ENCODE data around the gene SYNPO2L.
"Not testable (repeated sequence)": the region's sequence is repeated elsewhere in the genome, so short reads cannot be mapped to it uniquely, and the experiment has no call there.

SYNPO2L gene, protein sequence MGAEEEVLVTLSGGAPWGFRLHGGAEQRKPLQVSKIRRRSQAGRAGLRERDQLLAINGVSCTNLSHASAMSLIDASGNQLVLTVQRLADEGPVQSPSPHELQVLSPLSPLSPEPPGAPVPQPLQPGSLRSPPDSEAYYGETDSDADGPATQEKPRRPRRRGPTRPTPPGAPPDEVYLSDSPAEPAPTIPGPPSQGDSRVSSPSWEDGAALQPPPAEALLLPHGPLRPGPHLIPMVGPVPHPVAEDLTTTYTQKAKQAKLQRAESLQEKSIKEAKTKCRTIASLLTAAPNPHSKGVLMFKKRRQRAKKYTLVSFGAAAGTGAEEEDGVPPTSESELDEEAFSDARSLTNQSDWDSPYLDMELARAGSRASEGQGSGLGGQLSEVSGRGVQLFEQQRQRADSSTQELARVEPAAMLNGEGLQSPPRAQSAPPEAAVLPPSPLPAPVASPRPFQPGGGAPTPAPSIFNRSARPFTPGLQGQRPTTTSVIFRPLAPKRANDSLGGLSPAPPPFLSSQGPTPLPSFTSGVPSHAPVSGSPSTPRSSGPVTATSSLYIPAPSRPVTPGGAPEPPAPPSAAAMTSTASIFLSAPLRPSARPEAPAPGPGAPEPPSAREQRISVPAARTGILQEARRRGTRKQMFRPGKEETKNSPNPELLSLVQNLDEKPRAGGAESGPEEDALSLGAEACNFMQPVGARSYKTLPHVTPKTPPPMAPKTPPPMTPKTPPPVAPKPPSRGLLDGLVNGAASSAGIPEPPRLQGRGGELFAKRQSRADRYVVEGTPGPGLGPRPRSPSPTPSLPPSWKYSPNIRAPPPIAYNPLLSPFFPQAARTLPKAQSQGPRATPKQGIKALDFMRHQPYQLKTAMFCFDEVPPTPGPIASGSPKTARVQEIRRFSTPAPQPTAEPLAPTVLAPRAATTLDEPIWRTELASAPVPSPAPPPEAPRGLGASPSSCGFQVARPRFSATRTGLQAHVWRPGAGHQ

GRCh38 chr10:73655990-73656298, at the start of gene SYNPO2L:
TSS of gene SYNPO2L (minus strand) at chr10:73656029. CDS start at chr10:73655922, 107 bp downstream.
- no peak for DNase-seq (ENCODE audit: low read depth)

DNA sequence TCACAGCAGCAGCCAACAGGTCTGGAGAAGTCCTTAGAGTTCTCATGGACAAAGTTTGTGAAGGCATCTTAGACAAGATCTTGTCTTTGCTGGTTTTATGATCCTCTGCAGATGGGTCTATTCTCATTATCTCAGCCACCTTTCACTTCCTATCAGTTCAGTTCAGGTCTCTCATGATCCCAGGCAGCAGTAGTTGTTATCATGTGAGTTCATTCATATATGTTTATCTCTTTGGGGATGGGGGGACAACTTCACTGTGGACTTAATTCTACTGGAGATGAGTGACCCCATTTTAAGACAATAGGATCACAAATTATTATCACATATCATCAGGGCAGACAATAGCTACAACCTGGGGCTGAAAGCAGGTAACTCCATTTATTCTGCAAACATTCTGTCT, 48.1 kb upstream of the SYNPO2L start:
- not testable (repeated sequence) for DNase-seq (ENCODE audit: low read depth)

DNA sequence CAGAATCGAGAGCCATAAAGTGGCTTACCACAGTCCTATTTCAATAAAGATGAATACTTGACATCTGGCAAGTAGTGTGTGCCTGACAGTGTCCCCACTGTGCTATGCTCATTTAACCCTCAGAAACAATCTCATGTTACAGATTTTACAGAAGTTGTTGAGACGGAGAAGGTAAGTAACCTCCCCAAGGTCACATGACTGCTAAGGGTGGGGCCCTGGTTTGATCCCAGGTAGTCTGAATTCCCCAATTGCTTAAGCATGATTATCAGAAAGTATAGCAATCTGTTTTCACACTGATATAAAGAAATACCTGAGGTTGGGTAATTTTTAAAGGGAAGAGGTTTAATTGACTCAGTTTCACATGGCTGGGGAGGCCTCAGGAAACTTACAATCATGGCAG, 43.0 kb upstream of the SYNPO2L start:
- DNase-seq (ENCODE audit: low read depth) = not testable (repeated sequence)

DNA sequence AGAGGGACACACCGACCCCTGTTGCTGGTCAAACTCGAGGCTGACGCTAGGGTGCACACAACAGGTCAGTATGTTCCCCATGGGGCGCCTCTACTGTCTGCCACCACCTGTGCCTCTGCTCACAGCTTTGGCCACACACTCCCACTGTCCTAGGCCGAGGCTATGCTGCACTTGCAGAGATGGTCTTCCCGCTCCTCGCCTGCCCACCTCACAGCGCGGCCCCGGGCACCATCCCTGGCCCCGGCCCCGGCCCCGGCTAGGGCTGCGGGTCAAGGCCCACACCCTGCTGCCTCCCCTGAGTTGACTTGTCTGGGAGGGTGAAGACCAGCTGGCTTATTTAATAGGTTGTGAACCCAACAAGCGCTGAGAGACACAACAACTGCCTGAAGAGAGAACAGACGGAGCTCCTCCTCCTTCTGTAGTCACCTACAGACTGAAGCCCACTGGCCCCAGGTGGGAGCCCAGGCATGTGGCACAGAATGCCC, 41.9 kb upstream of the SYNPO2L start, which contains the start of gene AGAP5:
AGAP5 (minus strand) TSS at position 435 of the 485 bp plus-strand sequence; CDS start at position 81, 354 bp downstream.
- not testable (repeated sequence) for DNase-seq (ENCODE audit: low read depth)

DNA sequence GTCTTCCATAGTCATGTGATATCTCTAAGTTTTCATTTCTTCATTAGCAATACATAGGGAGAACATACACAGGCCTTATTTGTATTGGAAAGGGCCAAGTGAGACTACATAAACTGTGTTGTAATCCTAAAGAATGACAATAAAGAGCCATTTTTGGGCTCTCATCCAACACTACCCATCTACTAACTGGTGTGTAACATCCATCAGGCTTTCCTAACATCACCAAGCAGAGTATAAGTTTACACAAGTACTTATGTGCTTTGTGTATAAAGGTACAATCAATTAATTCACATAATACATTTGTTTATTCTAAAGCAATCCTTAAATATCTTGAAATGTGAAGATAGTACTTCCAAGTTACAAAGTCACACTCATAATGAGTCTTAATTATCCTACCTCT, 39.5 kb upstream of the SYNPO2L start:
- peak; percentile 32 for DNase-seq (ENCODE audit: low read depth)

GRCh38 chr10:73690755-73691154, 34.9 kb upstream of the SYNPO2L start:
- DNase-seq (ENCODE audit: low read depth) = not testable (repeated sequence)

DNA sequence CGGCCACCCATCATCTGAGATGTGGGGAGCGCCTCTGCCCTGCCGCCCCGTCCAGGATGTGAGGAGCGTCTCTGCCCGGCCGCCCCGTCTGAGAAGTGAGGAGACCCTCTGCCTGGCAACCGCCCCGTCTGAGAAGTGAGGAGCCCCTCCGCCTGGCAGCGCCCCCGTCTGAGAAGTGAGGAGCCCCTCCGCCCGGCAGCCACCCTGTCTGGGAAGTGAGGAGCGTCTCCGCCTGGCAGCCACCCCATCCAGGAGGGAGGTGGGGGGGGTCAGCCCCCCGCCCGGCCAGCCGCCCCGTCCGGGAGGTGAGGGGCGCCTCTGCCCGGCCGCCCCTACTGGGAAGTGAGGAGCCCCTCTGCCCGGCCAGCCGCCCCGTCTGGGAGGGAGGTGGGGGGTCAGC, 33.8 kb upstream of the SYNPO2L start:
- not testable (repeated sequence) for DNase-seq (ENCODE audit: low read depth)

DNA sequence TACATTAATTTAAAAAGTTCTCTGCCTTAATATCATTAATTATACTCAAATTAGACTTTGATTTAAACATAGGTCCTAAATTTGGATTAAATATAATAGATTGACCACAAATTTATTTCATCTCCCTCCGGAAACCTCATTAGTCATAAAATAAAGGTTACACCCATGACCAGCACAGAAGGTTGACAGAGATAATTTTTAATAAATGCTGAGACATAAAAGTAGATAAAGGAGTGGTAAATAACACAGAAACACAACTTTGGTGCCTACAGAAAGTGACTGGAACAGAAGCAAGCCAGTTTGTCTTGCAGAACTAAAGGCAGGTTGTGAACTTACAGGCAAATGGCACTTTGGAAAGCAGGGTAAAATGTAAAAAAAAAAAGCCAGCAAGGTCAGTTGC, 31.8 kb upstream of the SYNPO2L start:
- not testable (repeated sequence) for DNase-seq (ENCODE audit: low read depth)

GRCh38 chr10:73674546-73674945, 18.7 kb upstream of the SYNPO2L start:
- DNase-seq (ENCODE audit: low read depth) = not testable (repeated sequence)

- DNase-seq (ENCODE audit: low read depth) = not testable (repeated sequence)
These were observed 12.5 kb upstream of the SYNPO2L start for GRCh38 chr10:73668378-73668777.

DNA sequence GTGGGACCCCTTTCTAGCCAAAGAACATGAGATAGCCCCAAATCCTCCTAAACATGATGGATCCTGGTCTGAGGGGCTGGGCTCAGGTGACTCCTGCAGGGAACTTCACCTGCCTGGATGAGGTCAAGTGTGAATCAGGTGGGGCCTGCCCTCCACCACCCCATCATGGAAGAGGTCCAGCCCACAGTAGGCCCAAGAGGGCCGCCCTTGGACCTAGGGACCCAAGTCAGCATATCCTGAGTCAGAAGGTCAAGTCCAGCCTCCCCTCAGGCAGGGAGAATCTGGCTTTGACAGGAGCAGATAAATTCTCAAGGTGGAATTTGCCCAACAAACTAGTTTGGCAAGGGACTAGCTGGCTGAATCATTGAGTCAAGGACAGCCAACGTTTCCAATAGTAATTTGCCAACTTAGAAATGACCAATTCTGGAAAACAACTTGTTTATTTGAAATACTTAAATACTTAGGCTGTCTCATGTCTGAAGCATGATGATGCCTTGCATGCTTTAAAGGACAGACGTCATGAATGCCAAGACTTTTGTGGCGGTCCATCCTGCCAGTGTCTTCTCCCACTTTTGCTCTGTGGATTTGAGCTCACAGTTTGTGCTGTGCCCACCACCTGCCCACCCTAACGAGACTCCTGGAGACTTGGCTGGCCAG, 10.5 kb upstream of the SYNPO2L start:
- not testable (repeated sequence) for DNase-seq (ENCODE audit: low read depth)

- DNase-seq (ENCODE audit: low read depth) = not testable (repeated sequence)
These were observed 9.8 kb upstream of the SYNPO2L start for GRCh38 chr10:73665581-73665980.

DNA sequence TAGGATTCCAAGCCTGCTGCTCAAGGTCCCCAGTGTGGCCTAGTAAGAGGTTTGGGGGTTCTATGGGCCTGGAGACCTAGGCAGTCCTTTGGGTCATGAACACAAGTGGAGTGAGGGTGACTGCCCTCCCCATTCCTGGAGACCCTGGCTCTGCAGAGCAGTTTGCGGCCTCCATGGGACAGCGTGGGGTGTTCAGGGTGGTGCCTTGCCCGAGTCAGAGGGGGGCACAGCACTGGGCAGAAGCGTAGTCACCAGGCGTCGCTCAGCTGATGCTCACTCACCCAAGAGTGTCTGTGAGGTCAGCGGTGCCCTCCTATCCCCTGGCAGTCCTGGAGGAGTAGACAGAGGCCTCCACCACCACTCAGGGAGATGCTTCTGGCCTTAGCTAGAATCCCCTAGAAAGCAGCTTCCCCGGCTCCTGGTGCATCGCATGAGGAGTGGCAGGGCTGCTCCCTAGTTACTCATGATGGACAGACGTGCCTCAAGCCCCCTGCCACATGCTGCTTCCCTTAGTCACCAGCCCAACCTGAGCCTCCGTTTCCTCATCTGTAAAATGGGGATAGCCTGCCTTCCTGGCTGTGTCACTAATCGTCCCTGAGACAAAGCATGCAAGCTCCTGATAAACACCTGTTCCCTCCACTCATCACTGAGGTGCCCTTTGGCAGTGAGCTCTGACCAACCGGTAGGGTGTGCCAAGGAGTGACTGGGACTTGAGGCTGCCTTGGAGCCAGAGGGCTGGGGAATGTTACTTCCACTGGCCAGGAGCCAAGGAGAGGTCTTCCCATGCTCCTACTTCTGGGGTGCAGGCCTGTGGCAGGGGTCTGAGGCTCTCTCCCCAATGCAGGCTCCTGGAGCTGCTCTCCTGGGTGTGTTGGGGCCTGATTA, 8.6 kb upstream of the SYNPO2L start:
- not testable (repeated sequence) for DNase-seq (ENCODE audit: low read depth)

DNA sequence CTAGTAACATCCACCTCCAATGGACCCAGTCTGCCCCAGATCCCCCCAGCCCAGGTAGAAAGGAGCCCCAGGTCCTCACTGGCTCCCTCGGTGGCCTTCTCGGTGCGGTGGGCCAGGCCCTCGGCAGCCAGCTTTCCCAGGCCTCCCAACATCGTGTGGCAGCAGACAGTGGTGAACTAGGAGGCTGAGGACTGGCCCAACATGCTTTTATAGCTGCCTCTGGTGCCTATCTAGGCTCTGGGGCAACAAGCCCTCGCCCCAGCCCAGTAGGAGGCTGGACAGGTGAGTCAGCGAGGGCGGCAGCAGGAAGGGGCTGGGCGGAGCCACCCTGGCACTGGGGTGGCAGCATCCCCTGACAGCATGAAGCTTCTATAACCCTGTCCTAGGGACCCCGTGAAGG, 7.8 kb upstream of the SYNPO2L start:
- not testable (repeated sequence) for DNase-seq (ENCODE audit: low read depth)

DNA sequence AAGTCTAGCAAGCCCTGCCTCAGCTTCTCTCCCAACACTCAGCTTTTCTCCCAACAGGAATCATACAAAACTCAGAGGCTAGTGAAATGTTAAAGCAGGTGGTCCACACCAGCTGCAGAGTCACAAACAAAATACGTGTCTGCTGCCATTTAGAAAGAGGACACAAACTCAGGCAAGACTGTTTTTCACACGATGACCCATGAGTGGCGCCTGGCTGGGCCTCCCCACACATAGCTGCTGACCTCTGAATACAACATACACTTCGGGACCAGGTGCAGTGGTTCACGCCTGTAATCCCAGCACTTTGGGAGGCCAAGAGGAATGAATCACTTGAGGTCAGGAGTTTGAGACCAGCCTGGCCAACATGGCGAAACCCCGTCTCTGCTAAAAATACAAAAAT, 6.9 kb upstream of the SYNPO2L start:
- not testable (repeated sequence) for DNase-seq (ENCODE audit: low read depth)

- DNase-seq (ENCODE audit: low read depth) = no peak
These were observed 406 bp downstream of the SYNPO2L start for GRCh38 chr10:73655257-73655989.

- DNase-seq (ENCODE audit: low read depth) = no peak
These were observed 2.1 kb downstream of the SYNPO2L start for GRCh38 chr10:73653701-73654100.

DNA sequence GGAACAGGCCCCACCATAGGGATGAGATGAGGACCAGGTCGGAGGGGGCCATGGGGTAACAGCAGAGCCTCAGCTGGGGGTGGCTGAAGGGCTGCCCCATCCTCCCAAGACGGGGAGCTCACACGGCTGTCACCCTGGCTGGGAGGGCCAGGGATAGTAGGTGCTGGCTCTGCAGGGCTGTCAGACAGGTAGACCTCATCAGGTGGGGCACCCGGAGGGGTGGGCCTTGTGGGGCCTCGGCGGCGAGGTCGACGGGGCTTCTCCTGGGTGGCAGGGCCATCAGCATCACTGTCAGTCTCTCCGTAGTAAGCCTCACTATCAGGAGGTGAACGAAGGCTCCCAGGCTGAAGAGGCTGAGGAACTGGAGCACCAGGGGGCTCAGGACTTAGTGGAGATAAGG, 2.6 kb downstream of the SYNPO2L start:
- DNase-seq (ENCODE audit: low read depth) = no peak

GRCh38 chr10:73650537-73651331, 5.1 kb downstream of the SYNPO2L start:
- no peak for DNase-seq (ENCODE audit: low read depth)

All from fibroblast of the conjunctiva (primary cell).